K562 (cell line): ENCODE measurements around the gene RNF41. TPM values are rescaled to one million over a fixed set of nuclear protein-coding genes. Genes with fewer than 3 reads are reported as not detected.

Experiments used
- CREB3L1 ChIP-seq: fragments of 450-650 bp; IDR thresholded peaks from 2 replicates; pipeline ENCODE4 v1.6.1; 2014; ENCODE audit warnings: low read depth, mild to moderate bottlenecking, moderate library complexity, borderline replicate concordance
- ELF4 ChIP-seq: fragments of 450-650 bp; formaldehyde crosslinking; IDR thresholded peaks from 2 replicates; pipeline ENCODE4 v1.4.0; 2022; ENCODE audit warnings: missing genetic modification characterization
- HNRNPK ChIP-seq: fragments of 200-400 bp; formaldehyde crosslinking; IDR thresholded peaks from one replicate; pipeline ENCODE4 v1.6.1; 2018; ENCODE audit warnings: mild to moderate bottlenecking, low read depth, low read length; ENCODE audit not compliant: poor library complexity, severe bottlenecking
- MTF1 ChIP-seq: fragments of 250-450 bp; sonication (Bioruptor Pico); IDR thresholded peaks from 2 replicates; pipeline ENCODE4 v1.9.0; 2021; ENCODE audit warnings: moderate library complexity, mild to moderate bottlenecking, inconsistent platforms, borderline replicate concordance
- NBN ChIP-seq: fragments of 450-650 bp; IDR thresholded peaks from 2 replicates; pipeline ENCODE4 v1.6.1; 2016; ENCODE audit warnings: low read depth, mild to moderate bottlenecking
- PATZ1 ChIP-seq: fragments of 250-450 bp; sonication (Bioruptor Pico); IDR thresholded peaks from 2 replicates; pipeline ENCODE4 v1.5.0; 2020; ENCODE audit warnings: mild to moderate bottlenecking, borderline replicate concordance
- POLR2G ChIP-seq: fragments of 200-400 bp; formaldehyde crosslinking; IDR thresholded peaks from 2 replicates; pipeline ENCODE4 v1.6.1; 2017; ENCODE audit warnings: low read depth, mild to moderate bottlenecking, antibody characterized with exemption, low read length, moderate library complexity
- SNIP1 ChIP-seq: fragments of 450-650 bp; IDR thresholded peaks from 2 replicates; pipeline ENCODE4 v1.7.1; 2017; ENCODE audit warnings: low read depth, mild to moderate bottlenecking
- TCFL5 ChIP-seq: fragments of 250-450 bp; sonication (Bioruptor Pico); conservative IDR thresholded peaks from 2 replicates; pipeline ENCODE4 v1.6.1; 2021; ENCODE audit warnings: mild to moderate bottlenecking, moderate library complexity, matching md5 sums
- TFAP4 ChIP-seq: sonication (generic); formaldehyde crosslinking; IDR thresholded peaks from 2 replicates; pipeline ENCODE4 v1.8.0; 2022; ENCODE audit warnings: missing genetic modification reagents, mild to moderate bottlenecking, moderate library complexity, borderline replicate concordance
- TOE1 ChIP-seq, 2 experiments: fragments of 450-650 bp in 1 of 2; sonication (generic) in 1 of 2; formaldehyde crosslinking in 1 of 2; IDR thresholded peaks; 2 replicates each; pipeline versions ENCODE4 v1.7.1 to v1.8.0; 2016 to 2022; ENCODE audit warnings: borderline replicate concordance in 2 of 2, mild to moderate bottlenecking in 2 of 2, antibody characterized with exemption in 1 of 2, inconsistent platforms in 1 of 2, low read depth in 1 of 2, missing genetic modification reagents in 1 of 2, moderate library complexity in 1 of 2
- VEZF1 ChIP-seq: fragments of 200-800 bp; sonication (Bioruptor generic); IDR thresholded peaks from 2 replicates; pipeline ENCODE4 v1.6.1; 2017; ENCODE audit warnings: missing genetic modification characterization, missing compliant biosample characterization
- WHSC1 ChIP-seq: IDR thresholded peaks from one replicate; pipeline ENCODE4 v1.6.1; 2012; ENCODE audit warnings: low read length, control low read depth, inconsistent platforms
- ZNF354B ChIP-seq: fragments of 250-450 bp; sonication (Bioruptor Pico); IDR thresholded peaks from 2 replicates; pipeline ENCODE4 v1.4.0; 2020
- ZNF766 ChIP-seq: fragments of 200-800 bp; sonication (Bioruptor generic); conservative IDR thresholded peaks from 2 replicates; pipeline ENCODE4 v1.6.1; 2016; ENCODE audit warnings: missing genetic modification characterization, missing compliant biosample characterization
- polyA plus RNA-seq, 8 experiments: library from polyadenylated mRNA; depleted of rRNA in 4 of 8; stranded (reverse) in 5 of 8; unstranded in 3 of 8; fragments of >200 nt; fragmentation: Nextera tagmentation in 2 of 8; fragmentation: Illumina TruSeq in 1 of 8; extraction: Ambion mirVana in 2 of 8; extraction: Trizol in 1 of 8; gene quantifications; 2 replicates each; pipeline versions ENCODE4 v1.2.1 to v1.2.3, GENCODE V29; 2011 to 2014; ENCODE audit warnings: inconsistent platforms in 1 of 8, missing spikeins in 1 of 8
- total RNA-seq, 7 experiments: library from RNA; depleted of rRNA in 6 of 7; stranded (reverse); fragments of >200 nt in 6 of 7; fragmentation: Illumina TruSeq in 2 of 7; extraction: Trizol in 2 of 7; gene quantifications; 2 replicates each; pipeline versions ENCODE4 v1.2.1 to v1.2.3, GENCODE V29; 2011 to 2021; ENCODE audit warnings: low replicate concordance in 1 of 7
- TF ChIP-seq, protein P1 (sequence below): fragments of 450-650 bp; IDR thresholded peaks from 2 replicates; pipeline ENCODE4 v1.6.1; 2017; ENCODE audit warnings: mild to moderate bottlenecking, moderate library complexity

Gene RNF41
- total and polyA plus RNA-seq, 9 of the 15 experiments (the other 6 are each of a cell fraction or from before 2014, with no cell fraction given) = 28.2 to 46.8 (median 33.8) TPM

- TF ChIP-seq POLR2G = peak; percentile 98
- TF ChIP-seq ZNF766 (CRISPR knock-in tag) = 0 out of 2 replicates have a peak, but pooled peaks have one; percentile 3
- no peak for TF ChIP-seq WHSC1
- peak; percentile 74; the same call in 1 of the 2 replicates for TF ChIP-seq NBN
- peak; percentile 93 for TF ChIP-seq TFAP4
- 0 out of 2 replicates have a peak, but pooled peaks have one; percentile 49 for TF ChIP-seq ELF4
- no peak for TF ChIP-seq ZNF354B (CRISPR knock-in tag)
- TF ChIP-seq HNRNPK = peak; percentile 19
- peak; percentile 35; the same call in 1 of the 2 replicates for TF ChIP-seq TOE1 (IDR thresholded peaks at IDR 0.05; ENCODE audit: borderline replicate concordance)
- TF ChIP-seq TOE1 (CRISPR knock-in tag; IDR thresholded peaks at IDR 0.05; ENCODE audit: borderline replicate concordance, low read depth) = no peak
- no peak for TF ChIP-seq SNIP1
- TF ChIP-seq MTF1 (CRISPR knock-in tag) = no peak
- TF ChIP-seq CREB3L1 = peak; percentile 77
- TF ChIP-seq PATZ1 (CRISPR knock-in tag) = no peak
- TF ChIP-seq VEZF1 (CRISPR knock-in tag) = peak; percentile 68
- TF ChIP-seq, protein P1, sequence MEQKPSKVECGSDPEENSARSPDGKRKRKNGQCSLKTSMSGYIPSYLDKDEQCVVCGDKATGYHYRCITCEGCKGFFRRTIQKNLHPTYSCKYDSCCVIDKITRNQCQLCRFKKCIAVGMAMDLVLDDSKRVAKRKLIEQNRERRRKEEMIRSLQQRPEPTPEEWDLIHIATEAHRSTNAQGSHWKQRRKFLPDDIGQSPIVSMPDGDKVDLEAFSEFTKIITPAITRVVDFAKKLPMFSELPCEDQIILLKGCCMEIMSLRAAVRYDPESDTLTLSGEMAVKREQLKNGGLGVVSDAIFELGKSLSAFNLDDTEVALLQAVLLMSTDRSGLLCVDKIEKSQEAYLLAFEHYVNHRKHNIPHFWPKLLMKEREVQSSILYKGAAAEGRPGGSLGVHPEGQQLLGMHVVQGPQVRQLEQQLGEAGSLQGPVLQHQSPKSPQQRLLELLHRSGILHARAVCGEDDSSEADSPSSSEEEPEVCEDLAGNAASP = no peak
- no peak for TF ChIP-seq TCFL5 (CRISPR knock-in tag)
These were observed 45.1 kb upstream of the RNF41 start, which contains the start of gene COQ10A (continued) for GRCh38 chr12:56266693-56267442.
